Measurements from ENCODE around the gene EFNA4.

The EFNA4 gene

GRCh38 chr1:155104605-155105534 is 41.3 kb downstream of the EFNA4 start:
- Histone ChIP-seq H3K4me1 (no peaks in the 10 kb centered on the region), H3K9me3 (no peaks in the 10 kb centered on the region), H3K27me3 (no peaks in the 10 kb centered on the region), H3K4me3 (ENCODE audit: low read depth, low read length) (no peak overlapping the region), H3K36me3 (no peaks in the 10 kb centered on the region)
- TF ChIP-seq CTCF (IDR thresholded peaks at IDR 0.05; ENCODE audit: low read depth, low read length), result no peak
- DNase-seq, result no peak

- TF ChIP-seq CTCF (IDR thresholded peaks at IDR 0.05; ENCODE audit: low read depth, low read length), result no peak
- Histone ChIP-seq H3K4me1 (no peaks in the 10 kb centered on the region), H3K9me3 (no peaks in the 10 kb centered on the region), H3K27me3 (no peaks in the 10 kb centered on the region), H3K4me3 (ENCODE audit: low read depth, low read length) (no peak overlapping the region), H3K36me3 (no peaks in the 10 kb centered on the region)
- no peak for DNase-seq
Observed at GRCh38 chr1:155105604-155106011, 42.1 kb downstream of the EFNA4 start.

DNA sequence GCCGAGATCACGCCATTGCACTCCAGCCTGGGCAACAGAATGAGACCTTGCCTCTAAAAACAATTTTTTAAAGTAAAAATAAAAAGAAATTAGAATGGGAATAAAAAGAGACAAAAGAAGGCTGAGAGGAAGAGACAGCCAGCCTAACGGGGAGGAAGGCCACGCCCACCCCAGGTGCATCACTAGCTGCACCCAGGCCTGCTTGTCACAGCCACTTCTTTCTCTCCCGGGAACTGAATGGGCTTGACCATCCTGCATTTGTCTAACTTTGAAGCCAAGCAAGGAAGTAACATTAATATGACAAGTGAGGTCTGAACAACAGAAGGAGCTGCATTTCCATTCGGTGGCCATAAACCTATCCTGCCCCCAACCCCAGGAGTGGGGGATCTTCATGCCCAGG is 43.3 kb downstream of the EFNA4 start:
- H3K4me3 ChIP-seq (ENCODE audit: low read depth, low read length), result no peak overlapping the region
- H3K4me1 ChIP-seq, result no peaks in the 10 kb centered on the region
- no peaks in the 10 kb centered on the region for H3K36me3 ChIP-seq
- H3K27me3 ChIP-seq, result no peaks in the 10 kb centered on the region
- no peaks in the 10 kb centered on the region for H3K9me3 ChIP-seq
- DNase-seq, result no peak
- TF ChIP-seq CTCF (IDR thresholded peaks at IDR 0.05; ENCODE audit: low read depth, low read length), result no peak

DNA sequence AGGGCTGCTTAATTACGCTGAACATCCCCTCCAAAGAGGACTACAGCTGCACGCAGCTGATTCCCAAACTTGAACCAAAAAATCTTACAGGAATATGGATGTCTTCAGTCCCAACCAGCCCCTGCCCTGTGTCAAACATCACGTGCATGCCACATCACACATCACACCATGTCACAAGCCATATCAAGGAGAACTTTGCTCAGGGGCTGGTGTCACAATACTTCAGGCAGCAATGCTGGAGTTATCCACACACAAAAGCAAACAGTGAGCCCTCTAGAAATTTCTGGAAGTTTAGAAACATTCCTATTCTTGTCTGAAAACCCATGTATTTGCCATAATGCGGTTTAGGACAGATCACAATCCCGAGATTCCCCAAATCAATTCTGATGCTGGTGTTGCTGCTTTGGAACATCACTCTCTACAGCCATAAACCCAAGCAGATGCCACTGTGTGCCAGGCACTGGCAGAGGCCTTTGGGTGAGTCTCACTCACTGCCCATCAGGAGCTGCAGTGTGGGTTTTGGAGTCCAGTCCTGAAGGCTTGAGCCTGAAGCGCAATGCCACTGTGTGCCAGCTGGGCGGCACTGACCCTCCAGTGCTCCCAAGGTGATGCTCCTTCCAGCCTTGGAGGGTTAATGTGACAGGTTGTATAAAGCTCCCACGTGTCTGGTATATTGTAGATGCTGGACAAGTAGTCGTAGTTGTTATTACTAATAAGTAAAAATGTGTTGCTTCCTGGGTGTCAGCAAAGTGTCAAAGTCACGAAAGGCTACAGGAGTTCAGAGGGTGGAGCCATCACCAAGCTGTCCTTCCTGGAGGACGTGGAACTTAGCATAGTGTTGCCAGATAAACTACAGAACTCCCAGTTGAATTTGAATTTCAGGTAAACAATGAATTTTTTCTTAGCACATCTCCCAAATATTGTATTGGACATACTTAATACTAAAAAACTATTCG is 44.0 kb downstream of the EFNA4 start:
- no peaks in the 10 kb centered on the region for H3K4me1 ChIP-seq
- no peak for DNase-seq

GRCh38 chr1:155108296-155108695 is 44.8 kb downstream of the EFNA4 start:
- H3K4me1 ChIP-seq, result no peaks in the 10 kb centered on the region
- no peaks in the 10 kb centered on the region for H3K9me3 ChIP-seq
- H3K27me3 ChIP-seq, result no peaks in the 10 kb centered on the region
- no peak overlapping the region for H3K4me3 ChIP-seq (ENCODE audit: low read depth, low read length)
- no peak for TF ChIP-seq CTCF (IDR thresholded peaks at IDR 0.05; ENCODE audit: low read depth, low read length)
- no peaks in the 10 kb centered on the region for H3K36me3 ChIP-seq
- no peak for DNase-seq

More for the DNA sequence above, 44.0 kb downstream of the EFNA4 start:
- no peak overlapping the region for H3K4me3 ChIP-seq (ENCODE audit: low read depth, low read length)
- no peaks in the 10 kb centered on the region for H3K27me3 ChIP-seq
- no peak for TF ChIP-seq CTCF (IDR thresholded peaks at IDR 0.05; ENCODE audit: low read depth, low read length)
- no peaks in the 10 kb centered on the region for H3K36me3 ChIP-seq
- no peaks in the 10 kb centered on the region for H3K9me3 ChIP-seq
